Measurements from ENCODE around the gene HOXB5.

Gene HOXB5

GRCh38 chr17:48618256-48618896 is 24.8 kb upstream of the HOXB5 start:
- TF ChIP-seq CTCF (IDR thresholded peaks at IDR 0.05; ENCODE audit: low read depth, low read length), result peak; percentile 97
- no peak overlapping the region for H3K4me3 ChIP-seq (replicated peaks in 1 of 2; ENCODE audit: low read depth in 2 of 2, low read length in 2 of 2)
- DNase-seq (ENCODE audit: low read depth in 2 of 2), result peak; percentile 83 to 84

DNA sequence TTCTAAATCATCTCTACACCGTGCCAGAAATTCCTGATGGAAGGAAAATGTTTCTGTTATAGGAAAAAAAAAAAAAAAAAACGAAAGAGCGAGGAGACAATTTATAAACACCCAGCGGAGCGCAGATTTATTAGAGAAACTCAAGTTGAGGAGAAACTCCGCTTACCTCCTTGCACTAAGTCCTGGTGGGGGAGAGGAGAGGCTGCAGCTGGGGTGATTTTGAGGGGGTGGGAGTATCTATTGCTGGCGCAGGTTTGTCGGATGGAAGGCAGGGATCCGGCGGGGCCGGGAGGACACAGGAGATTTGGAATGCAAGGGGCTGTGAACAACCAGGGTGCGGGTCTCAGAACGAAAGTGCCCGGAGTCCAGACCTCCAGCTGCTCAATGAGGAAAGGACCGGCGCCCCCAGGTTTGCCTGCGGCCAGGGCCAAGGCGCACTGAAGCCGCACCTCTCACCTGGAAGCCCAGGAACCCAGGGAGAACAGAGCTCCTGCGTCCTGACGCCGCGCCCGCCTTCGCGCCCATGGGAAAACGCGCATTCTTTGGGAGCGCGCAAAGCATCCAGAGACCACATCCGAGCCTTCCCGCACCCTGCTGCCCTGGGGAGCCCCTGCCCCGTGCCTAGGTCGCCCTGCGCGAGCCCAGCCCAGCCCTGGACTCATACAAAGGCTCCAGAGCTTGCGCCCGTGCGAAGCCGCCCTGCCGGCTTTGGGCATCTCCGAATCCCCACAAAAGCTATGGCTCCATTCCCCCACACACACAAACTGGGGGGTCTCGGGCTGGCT is 24.1 kb upstream of the HOXB5 start:
- DNase-seq (ENCODE audit: low read depth in 2 of 2), result no peak
- no peak for TF ChIP-seq CTCF (IDR thresholded peaks at IDR 0.05; ENCODE audit: low read depth, low read length)
- H3K4me3 ChIP-seq (replicated peaks in 1 of 2; ENCODE audit: low read depth in 2 of 2, low read length in 2 of 2), result no peak overlapping the region

GRCh38 chr17:48616717-48617470 is 23.3 kb upstream of the HOXB5 start:
- no peak for TF ChIP-seq CTCF (IDR thresholded peaks at IDR 0.05; ENCODE audit: low read depth, low read length)
- no peak for DNase-seq (ENCODE audit: low read depth in 2 of 2)
- no peak overlapping the region for H3K4me3 ChIP-seq (replicated peaks in 1 of 2; ENCODE audit: low read depth in 2 of 2, low read length in 2 of 2)

DNA sequence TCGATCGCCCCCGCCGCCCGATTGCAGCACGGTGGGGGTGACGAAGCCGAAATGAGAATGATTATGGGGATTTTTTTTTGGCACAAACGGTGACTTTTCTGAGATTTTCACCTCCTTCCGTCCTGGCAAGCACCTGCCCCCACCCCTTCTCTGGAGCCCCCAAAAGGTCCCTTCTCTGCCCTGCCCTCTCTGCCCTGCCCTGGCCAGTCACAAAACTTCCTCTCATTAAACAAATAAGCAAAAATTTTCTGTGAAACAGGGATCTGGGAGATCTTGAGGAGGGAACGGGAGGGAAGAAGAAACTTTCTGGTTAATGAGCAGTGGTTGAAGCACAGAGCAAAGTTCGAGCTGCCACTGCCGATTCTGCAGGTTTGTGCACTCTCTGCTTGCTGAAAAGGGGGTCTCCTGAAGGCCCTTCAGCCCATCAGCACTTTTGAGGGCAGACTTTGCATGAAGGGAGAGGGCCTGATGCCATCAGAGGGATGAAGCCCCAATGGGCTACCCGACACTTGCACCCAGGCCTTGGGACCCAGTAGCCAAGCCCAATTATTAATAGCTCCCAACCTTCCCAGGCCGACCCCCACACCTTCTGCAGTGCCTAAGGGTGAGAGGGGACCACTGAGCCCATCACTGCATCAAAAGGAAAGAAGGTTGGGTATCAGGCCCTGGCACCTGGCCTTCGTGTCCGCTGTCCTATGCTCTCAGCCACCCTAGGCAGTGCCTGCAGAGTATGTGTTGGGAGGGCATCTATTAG is 22.6 kb upstream of the HOXB5 start:
- TF ChIP-seq CTCF (IDR thresholded peaks at IDR 0.05; ENCODE audit: low read depth, low read length), result no peak
- no peak overlapping the region for H3K4me3 ChIP-seq (replicated peaks in 1 of 2; ENCODE audit: low read depth in 2 of 2, low read length in 2 of 2)
- no peak for DNase-seq (ENCODE audit: low read depth in 2 of 2)

DNA sequence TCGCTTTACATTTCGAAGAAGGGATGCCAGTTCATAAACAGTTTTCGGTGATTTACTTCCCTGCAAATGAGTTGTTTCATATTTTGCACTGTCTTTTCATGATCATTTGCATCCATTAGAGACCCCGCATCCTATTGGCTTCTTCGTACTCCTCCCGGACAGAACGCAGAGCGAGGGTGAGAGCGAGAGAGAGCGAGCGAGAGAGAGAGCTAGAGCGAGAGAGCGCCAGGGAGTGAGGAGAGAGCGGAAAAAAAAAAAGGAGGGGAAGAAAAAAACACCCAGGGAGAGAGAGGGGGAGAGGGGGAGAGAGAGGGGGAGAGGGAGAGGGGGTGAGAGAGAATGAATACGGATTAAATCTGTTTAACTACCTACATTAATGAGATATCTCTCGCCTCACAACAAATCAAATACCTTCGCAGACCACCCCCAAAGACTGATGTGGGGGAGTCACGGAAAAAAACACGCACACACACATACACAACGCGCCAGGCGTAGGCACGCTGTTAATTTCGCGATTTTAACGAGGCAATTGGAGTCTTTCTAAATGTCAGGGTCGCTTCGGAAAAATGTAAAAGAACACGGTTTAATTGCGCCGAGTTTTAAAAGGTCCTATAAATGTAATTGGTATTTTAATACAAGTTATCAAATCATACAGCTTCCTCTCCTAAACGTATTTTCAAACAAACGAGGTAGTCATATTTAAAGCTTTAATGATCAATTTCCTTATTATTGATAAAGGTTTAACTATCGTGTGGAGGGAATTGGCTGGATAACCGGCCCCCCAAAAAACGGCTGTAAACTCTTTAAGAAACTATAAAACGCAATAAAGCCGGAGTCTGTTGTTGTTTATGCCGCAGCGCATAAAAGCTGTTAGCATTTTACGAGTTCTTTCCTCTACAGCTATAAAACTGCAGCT is 21.7 kb upstream of the HOXB5 start, which contains the start of gene HOXB8:
Gene HOXB8 (minus strand): TSS at position 246 of the 916 bp plus-strand sequence. CDS start 588 bp downstream, outside the sequence.
- TF ChIP-seq CTCF (IDR thresholded peaks at IDR 0.05; ENCODE audit: low read depth, low read length), result no peak
- DNase-seq (ENCODE audit: low read depth in 2 of 2), result no peak
- no peak within 1 kb of the TSS for H3K4me3 ChIP-seq (replicated peaks in 1 of 2; ENCODE audit: low read depth in 2 of 2, low read length in 2 of 2)

Measured in cardiac fibroblast (primary cell).